Uterus (tissue), 2 donors: ENCODE data around the gene P2RY1.

Source experiments
- POLR2A ChIP-seq, 2 donors: fragments of 450-650 bp; IDR thresholded peaks; one replicate each; pipeline ENCODE4 v1.6.1; 2016; ENCODE audit warnings: antibody characterized with exemption in 2 of 2, mild to moderate bottlenecking in 1 of 2, moderate library complexity in 1 of 2
- TF ChIP-seq, protein P1 (sequence below), 4 experiments: fragments of 200-600 bp in 2 of 4; fragments of 450-650 bp in 2 of 4; sonication (generic) in 2 of 4; IDR thresholded peaks; one replicate each; pipeline ENCODE4 v1.5.1; 2016 to 2019; ENCODE audit warnings: antibody characterized with exemption in 4 of 4, mild to moderate bottlenecking in 2 of 4, moderate library complexity in 1 of 4

DNA sequence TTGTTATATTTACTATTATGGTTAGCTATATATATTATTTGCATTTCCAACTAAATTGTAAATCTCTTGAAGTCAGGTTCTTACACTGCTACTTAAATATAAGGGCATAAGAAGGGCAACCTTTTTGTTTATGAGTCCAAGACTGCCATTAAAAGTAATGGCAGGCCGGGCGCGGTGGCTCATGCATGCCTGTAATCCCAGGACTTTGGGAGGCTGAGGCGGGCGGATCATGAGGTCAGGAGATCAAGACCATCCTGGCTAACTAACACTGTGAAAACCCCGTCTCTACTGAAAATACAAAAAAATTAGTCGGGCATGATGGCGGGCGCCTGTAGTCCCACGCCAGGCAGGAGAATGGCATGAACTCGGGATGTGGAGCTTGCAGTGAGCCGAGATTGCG lies 2.9 kb upstream of the P2RY1 start:
- TF ChIP-seq, protein P1, sequence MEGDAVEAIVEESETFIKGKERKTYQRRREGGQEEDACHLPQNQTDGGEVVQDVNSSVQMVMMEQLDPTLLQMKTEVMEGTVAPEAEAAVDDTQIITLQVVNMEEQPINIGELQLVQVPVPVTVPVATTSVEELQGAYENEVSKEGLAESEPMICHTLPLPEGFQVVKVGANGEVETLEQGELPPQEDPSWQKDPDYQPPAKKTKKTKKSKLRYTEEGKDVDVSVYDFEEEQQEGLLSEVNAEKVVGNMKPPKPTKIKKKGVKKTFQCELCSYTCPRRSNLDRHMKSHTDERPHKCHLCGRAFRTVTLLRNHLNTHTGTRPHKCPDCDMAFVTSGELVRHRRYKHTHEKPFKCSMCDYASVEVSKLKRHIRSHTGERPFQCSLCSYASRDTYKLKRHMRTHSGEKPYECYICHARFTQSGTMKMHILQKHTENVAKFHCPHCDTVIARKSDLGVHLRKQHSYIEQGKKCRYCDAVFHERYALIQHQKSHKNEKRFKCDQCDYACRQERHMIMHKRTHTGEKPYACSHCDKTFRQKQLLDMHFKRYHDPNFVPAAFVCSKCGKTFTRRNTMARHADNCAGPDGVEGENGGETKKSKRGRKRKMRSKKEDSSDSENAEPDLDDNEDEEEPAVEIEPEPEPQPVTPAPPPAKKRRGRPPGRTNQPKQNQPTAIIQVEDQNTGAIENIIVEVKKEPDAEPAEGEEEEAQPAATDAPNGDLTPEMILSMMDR (IDR thresholded peaks at IDR 0.05), result no peak
- no peak for TF ChIP-seq POLR2A (IDR thresholded peaks at IDR 0.05)
